ENCODE data around the gene USP17L22.
"Not testable (repeated sequence)": the region's sequence is repeated elsewhere in the genome, so short reads cannot be mapped to it uniquely, and the experiment has no call there.

USP17L22 gene, protein sequence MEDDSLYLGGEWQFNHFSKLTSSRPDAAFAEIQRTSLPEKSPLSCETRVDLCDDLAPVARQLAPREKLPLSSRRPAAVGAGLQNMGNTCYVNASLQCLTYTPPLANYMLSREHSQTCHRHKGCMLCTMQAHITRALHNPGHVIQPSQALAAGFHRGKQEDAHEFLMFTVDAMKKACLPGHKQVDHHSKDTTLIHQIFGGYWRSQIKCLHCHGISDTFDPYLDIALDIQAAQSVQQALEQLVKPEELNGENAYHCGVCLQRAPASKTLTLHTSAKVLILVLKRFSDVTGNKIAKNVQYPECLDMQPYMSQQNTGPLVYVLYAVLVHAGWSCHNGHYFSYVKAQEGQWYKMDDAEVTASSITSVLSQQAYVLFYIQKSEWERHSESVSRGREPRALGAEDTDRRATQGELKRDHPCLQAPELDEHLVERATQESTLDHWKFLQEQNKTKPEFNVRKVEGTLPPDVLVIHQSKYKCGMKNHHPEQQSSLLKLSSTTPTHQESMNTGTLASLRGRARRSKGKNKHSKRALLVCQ
- long read RNA-seq, result 0 reads

DNA sequence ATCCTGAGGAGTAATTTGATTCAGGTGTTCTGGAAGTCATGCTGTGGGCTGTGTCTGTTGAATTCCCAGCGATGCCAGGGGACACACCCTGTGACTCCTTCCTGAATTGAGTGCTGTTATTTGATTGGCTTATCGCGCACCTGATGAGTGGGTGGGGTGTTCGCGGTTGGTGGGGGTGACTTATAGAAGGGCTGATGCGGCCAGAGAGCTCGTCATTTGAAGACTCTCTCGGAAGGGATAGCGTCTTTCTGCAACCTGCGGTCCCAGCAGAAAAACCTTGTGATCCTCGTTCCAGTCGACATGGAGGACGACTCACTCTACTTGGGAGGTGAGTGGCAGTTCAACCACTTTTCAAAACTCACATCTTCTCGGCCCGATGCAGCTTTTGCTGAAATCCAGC is at the start of gene USP17L22:
TSS of gene USP17L22 (plus strand) at position 301 of the 400 bp plus-strand sequence. CDS start at position 301, 0 bp downstream.
- not testable (repeated sequence) for H3K27me3 ChIP-seq (ENCODE audit: insufficient read depth, poor library complexity, severe bottlenecking); H3K4me3 ChIP-seq (replicated peaks; ENCODE audit: insufficient read depth, low read length)

DNA sequence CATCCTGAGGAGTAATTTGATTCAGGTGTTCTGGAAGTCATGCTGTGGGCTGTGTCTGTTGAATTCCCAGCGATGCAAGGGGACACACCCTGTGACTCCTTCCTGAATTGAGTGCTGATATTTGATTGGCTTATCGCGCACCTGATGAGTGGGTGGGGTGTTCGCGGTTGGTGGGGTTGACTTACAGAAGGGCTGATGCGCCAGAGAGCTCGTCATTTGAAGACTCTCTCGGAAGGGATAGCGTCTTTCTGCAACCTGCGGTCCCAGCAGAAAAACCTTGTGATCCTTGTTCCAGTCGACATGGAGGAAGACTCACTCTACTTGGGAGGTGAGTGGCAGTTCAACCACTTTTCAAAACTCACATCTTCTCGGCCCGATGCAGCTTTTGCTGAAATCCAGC is 47.6 kb upstream of the USP17L22 start, which contains the start of gene USP17L12:
TSS of gene USP17L12 (plus strand) at position 301 of the 400 bp plus-strand sequence. CDS start at position 301, 0 bp downstream.
- H3K27ac ChIP-seq (replicated peaks); DNase-seq (ENCODE audit: low read depth in 1 of 2, low spot score in 1 of 2); H3K4me3 ChIP-seq (replicated peaks; ENCODE audit: insufficient read depth, low read length); H3K27me3 ChIP-seq (ENCODE audit: insufficient read depth, poor library complexity, severe bottlenecking): not testable (repeated sequence)

More for the DNA sequence above, at the start of gene USP17L22:
- H3K27ac ChIP-seq (replicated peaks); DNase-seq (ENCODE audit: low read depth in 1 of 2, low spot score in 1 of 2): not testable (repeated sequence)

DNA sequence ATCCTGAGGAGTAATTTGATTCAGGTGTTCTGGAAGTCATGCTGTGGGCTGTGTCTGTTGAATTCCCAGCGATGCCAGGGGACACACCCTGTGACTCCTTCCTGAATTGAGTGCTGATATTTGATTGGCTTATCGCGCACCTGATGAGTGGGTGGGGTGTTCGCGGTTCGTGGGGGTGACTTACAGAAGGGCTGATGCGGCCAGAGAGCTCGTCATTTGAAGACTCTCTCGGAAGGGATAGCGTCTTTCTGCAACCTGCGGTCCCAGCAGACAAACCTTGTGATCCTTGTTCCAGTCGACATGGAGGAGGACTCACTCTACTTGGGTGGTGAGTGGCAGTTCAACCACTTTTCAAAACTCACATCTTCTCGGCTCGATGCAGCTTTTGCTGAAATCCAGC is 42.8 kb upstream of the USP17L22 start, which contains the start of gene USP17L13:
TSS of gene USP17L13 (plus strand) at position 301 of the 400 bp plus-strand sequence. CDS start at position 301, 0 bp downstream.
- not testable (repeated sequence) for H3K27me3 ChIP-seq (ENCODE audit: insufficient read depth, poor library complexity, severe bottlenecking); H3K27ac ChIP-seq (replicated peaks); DNase-seq (ENCODE audit: low read depth in 1 of 2, low spot score in 1 of 2); H3K4me3 ChIP-seq (replicated peaks; ENCODE audit: insufficient read depth, low read length)

DNA sequence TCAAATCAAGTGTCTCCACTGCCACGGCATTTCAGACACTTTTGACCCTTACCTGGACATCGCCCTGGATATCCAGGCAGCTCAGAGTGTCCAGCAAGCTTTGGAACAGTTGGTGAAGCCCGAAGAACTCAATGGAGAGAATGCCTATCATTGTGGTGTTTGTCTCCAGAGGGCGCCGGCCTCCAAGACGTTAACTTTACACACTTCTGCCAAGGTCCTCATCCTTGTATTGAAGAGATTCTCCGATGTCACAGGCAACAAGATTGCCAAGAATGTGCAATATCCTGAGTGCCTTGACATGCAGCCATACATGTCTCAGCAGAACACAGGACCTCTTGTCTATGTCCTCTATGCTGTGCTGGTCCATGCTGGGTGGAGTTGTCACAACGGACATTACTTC is 37.2 kb upstream of the USP17L22 start:
- H3K4me3 ChIP-seq (replicated peaks; ENCODE audit: insufficient read depth, low read length); H3K27me3 ChIP-seq (ENCODE audit: insufficient read depth, poor library complexity, severe bottlenecking); H3K27ac ChIP-seq (replicated peaks): not testable (repeated sequence)
- peak in 1 of 2 experiments; percentile 0 for DNase-seq (ENCODE audit: low read depth in 1 of 2, low spot score in 1 of 2)

DNA sequence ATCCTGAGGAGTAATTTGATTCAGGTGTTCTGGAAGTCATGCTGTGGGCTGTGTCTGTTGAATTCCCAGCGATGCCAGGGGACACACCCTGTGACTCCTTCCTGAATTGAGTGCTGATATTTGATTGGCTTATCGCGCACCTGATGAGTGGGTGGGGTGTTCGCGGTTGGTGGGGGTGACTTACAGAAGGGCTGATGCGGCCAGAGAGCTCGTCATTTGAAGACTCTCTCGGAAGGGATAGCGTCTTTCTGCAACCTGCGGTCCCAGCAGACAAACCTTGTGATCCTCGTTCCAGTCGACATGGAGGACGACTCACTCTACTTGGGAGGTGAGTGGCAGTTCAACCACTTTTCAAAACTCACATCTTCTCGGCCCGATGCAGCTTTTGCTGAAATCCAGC is 33.3 kb upstream of the USP17L22 start, which contains the start of gene USP17L15:
TSS of gene USP17L15 (plus strand) at position 301 of the 400 bp plus-strand sequence. CDS start at position 301, 0 bp downstream.
- H3K4me3 ChIP-seq (replicated peaks; ENCODE audit: insufficient read depth, low read length); H3K27ac ChIP-seq (replicated peaks); H3K27me3 ChIP-seq (ENCODE audit: insufficient read depth, poor library complexity, severe bottlenecking); DNase-seq (ENCODE audit: low read depth in 1 of 2, low spot score in 1 of 2): not testable (repeated sequence)

DNA sequence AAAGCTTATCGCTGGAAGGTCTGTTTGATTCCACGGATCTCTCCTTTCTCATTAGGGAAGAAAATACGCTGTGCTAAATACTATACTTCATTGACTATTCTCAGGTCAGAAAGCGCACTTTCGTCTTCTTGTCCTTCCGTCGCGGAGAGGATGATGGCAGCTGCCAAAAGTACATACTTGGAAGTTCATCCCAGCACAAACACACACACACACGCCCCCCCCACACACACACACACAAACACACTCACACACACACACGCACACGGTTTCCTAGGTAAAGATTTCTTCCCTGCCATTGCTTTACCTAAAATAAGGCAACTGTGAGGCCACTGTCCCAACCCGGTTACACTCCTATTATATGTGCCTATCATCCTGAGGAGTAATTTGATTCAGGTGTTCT is 29.0 kb upstream of the USP17L22 start:
- H3K4me3 ChIP-seq (replicated peaks; ENCODE audit: insufficient read depth, low read length); H3K27me3 ChIP-seq (ENCODE audit: insufficient read depth, poor library complexity, severe bottlenecking); H3K27ac ChIP-seq (replicated peaks): not testable (repeated sequence)
- DNase-seq (ENCODE audit: low read depth in 1 of 2, low spot score in 1 of 2), result peak in 1 of 2 experiments; percentile 0

DNA sequence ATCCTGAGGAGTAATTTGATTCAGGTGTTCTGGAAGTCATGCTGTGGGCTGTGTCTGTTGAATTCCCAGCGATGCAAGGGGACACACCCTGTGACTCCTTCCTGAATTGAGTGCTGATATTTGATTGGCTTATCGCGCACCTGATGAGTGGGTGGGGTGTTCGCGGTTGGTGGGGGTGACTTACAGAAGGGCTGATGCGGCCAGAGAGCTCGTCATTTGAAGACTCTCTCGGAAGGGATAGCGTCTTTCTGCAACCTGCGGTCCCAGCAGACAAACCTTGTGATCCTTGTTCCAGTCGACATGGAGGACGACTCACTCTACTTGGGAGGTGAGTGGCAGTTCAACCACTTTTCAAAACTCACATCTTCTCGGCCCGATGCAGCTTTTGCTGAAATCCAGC is 23.8 kb upstream of the USP17L22 start, which contains the start of gene USP17L17:
TSS of gene USP17L17 (plus strand) at position 301 of the 400 bp plus-strand sequence. CDS start at position 301, 0 bp downstream.
- DNase-seq (ENCODE audit: low read depth in 1 of 2, low spot score in 1 of 2); H3K4me3 ChIP-seq (replicated peaks; ENCODE audit: insufficient read depth, low read length); H3K27ac ChIP-seq (replicated peaks); H3K27me3 ChIP-seq (ENCODE audit: insufficient read depth, poor library complexity, severe bottlenecking): not testable (repeated sequence)

DNA sequence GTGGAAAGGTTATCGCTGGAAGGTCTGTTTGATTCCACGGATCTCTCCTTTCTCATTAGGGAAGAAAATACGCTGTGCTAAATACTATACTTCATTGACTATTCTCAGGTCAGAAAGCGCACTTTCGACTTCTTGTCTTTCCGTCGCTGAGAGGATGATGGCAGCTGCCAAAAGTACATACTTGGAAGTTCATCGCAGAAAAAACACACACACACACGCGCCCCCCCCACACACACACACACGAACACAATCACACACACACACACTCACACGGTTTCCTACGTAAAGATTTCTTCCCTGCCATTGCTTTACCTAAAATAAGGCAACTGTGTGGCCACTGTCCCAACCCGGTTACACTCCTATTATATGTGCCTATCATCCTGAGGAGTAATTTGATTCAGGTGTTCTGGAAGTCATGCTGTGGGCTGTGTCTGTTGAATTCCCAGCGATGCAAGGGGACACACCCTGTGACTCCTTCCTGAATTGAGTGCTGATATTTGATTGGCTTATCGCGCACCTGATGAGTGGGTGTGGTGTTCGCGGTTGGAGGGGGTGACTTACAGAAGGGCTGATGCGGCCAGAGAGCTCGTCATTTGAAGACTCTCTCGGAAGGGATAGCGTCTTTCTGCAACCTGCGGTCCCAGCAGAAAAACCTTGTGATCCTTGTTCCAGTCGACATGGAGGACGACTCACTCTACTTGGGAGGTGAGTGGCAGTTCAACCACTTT is 19.3 kb upstream of the USP17L22 start, which contains the start of gene USP17L18:
TSS of gene USP17L18 (plus strand) at position 678 of the 728 bp plus-strand sequence. CDS start at position 678, 0 bp downstream.
- H3K27ac ChIP-seq (replicated peaks); H3K27me3 ChIP-seq (ENCODE audit: insufficient read depth, poor library complexity, severe bottlenecking); H3K4me3 ChIP-seq (replicated peaks; ENCODE audit: insufficient read depth, low read length): not testable (repeated sequence)
- peak in 1 of 2 experiments; percentile 0 for DNase-seq (ENCODE audit: low read depth in 1 of 2, low spot score in 1 of 2)

DNA sequence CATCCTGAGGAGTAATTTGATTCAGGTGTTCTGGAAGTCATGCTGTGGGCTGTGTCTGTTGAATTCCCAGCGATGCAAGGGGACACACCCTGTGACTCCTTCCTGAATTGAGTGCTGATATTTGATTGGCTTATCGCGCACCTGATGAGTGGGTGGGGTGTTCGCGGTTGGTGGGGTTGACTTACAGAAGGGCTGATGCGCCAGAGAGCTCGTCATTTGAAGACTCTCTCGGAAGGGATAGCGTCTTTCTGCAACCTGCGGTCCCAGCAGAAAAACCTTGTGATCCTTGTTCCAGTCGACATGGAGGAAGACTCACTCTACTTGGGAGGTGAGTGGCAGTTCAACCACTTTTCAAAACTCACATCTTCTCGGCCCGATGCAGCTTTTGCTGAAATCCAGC is 14.3 kb upstream of the USP17L22 start, which contains the start of gene USP17L19:
TSS of gene USP17L19 (plus strand) at position 301 of the 400 bp plus-strand sequence. CDS start at position 301, 0 bp downstream.
- not testable (repeated sequence) for H3K27ac ChIP-seq (replicated peaks); DNase-seq (ENCODE audit: low read depth in 1 of 2, low spot score in 1 of 2); H3K27me3 ChIP-seq (ENCODE audit: insufficient read depth, poor library complexity, severe bottlenecking); H3K4me3 ChIP-seq (replicated peaks; ENCODE audit: insufficient read depth, low read length)

DNA sequence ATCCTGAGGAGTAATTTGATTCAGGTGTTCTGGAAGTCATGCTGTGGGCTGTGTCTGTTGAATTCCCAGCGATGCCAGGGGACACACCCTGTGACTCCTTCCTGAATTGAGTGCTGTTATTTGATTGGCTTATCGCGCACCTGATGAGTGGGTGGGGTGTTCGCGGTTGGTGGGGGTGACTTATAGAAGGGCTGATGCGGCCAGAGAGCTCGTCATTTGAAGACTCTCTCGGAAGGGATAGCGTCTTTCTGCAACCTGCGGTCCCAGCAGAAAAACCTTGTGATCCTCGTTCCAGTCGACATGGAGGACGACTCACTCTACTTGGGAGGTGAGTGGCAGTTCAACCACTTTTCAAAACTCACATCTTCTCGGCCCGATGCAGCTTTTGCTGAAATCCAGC is 9.6 kb upstream of the USP17L22 start, which contains the start of gene USP17L20:
TSS of gene USP17L20 (plus strand) at position 301 of the 400 bp plus-strand sequence. CDS start at position 301, 0 bp downstream.
- not testable (repeated sequence) for H3K27me3 ChIP-seq (ENCODE audit: insufficient read depth, poor library complexity, severe bottlenecking); DNase-seq (ENCODE audit: low read depth in 1 of 2, low spot score in 1 of 2); H3K4me3 ChIP-seq (replicated peaks; ENCODE audit: insufficient read depth, low read length); H3K27ac ChIP-seq (replicated peaks)

DNA sequence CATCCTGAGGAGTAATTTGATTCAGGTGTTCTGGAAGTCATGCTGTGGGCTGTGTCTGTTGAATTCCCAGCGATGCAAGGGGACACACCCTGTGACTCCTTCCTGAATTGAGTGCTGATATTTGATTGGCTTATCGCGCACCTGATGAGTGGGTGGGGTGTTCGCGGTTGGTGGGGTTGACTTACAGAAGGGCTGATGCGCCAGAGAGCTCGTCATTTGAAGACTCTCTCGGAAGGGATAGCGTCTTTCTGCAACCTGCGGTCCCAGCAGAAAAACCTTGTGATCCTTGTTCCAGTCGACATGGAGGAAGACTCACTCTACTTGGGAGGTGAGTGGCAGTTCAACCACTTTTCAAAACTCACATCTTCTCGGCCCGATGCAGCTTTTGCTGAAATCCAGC is 4.8 kb upstream of the USP17L22 start, which contains the start of gene USP17L21:
TSS of gene USP17L21 (plus strand) at position 301 of the 400 bp plus-strand sequence. CDS start at position 301, 0 bp downstream.
- H3K4me3 ChIP-seq (replicated peaks; ENCODE audit: insufficient read depth, low read length); H3K27me3 ChIP-seq (ENCODE audit: insufficient read depth, poor library complexity, severe bottlenecking); DNase-seq (ENCODE audit: low read depth in 1 of 2, low spot score in 1 of 2); H3K27ac ChIP-seq (replicated peaks): not testable (repeated sequence)

DNA sequence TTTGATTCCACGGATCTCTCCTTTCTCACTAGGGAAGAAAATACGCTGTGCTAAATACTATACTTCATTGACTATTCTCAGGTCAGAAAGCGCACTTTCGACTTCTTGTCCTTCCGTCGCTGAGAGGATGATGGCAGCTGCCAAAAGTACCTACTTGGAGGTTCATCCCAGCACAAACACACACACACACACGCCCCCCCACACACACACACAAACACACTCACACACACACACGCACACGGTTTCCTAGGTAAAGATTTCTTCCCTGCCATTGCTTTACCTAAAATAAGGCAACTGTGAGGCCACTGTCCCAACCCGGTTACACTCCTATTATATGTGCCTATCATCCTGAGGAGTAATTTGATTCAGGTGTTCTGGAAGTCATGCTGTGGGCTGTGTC is 4.3 kb downstream of the USP17L22 start:
- not testable (repeated sequence) for H3K4me3 ChIP-seq (replicated peaks; ENCODE audit: insufficient read depth, low read length); H3K27ac ChIP-seq (replicated peaks); H3K27me3 ChIP-seq (ENCODE audit: insufficient read depth, poor library complexity, severe bottlenecking)
- peak in 1 of 2 experiments; percentile 25 for DNase-seq (ENCODE audit: low read depth in 1 of 2, low spot score in 1 of 2)

Data from HL-60 (cell line).